Lower lobe of right lung (tissue), 2 donors: Measurements from ENCODE around the gene HHIP. TPM values are rescaled to one million over a fixed set of nuclear protein-coding genes. Genes with fewer than 3 reads are reported as not detected.

Experiments used
- ATAC-seq, 2 donors: fragments of 200-7000 bp; cut with Tn5 transposase; one replicate each; pipeline ENCODE4 v1.9.1; 2020 to 2022; ENCODE audit warnings: mild to moderate bottlenecking in 2 of 2, moderate library complexity in 2 of 2
- DNase-seq: peaks from one replicate; pipeline ENCODE4 v3.0.0-alpha.2; 2020
- H3K27ac ChIP-seq: fragments of 200-600 bp; one replicate; pipeline ENCODE4 v1.8.0; 2022
- H3K27me3 ChIP-seq: fragments of 200-600 bp; one replicate; pipeline ENCODE4 v1.8.0; 2022; ENCODE audit warnings: low read depth
- H3K36me3 ChIP-seq: fragments of 200-600 bp; one replicate; pipeline ENCODE4 v1.8.0; 2022; ENCODE audit warnings: mild to moderate bottlenecking
- H3K4me1 ChIP-seq: fragments of 200-600 bp; one replicate; pipeline ENCODE4 v1.8.0; 2022
- H3K4me3 ChIP-seq: fragments of 200-600 bp; one replicate; pipeline ENCODE4 v1.8.0; 2022; ENCODE audit warnings: mild to moderate bottlenecking
- H3K9me3 ChIP-seq: fragments of 200-600 bp; one replicate; pipeline ENCODE4 v1.8.0; 2022
- intact Hi-C: fragments of 100-400 bp; cut with DNase I; formaldehyde crosslinking; loops from one replicate; pipeline ENCODE4 v1.11.0; 2022
- total RNA-seq: library from RNA; stranded (reverse); fragmentation: NEBNext Ultra II Directional; extraction: Animal tissue kit (Norgen Biotek cat#: 25700); gene quantifications from one replicate; pipeline ENCODE4 v1.2.1, GENCODE V29; 2021
- TF ChIP-seq, protein P1 (sequence below): fragments of 200-600 bp; IDR thresholded peaks from one replicate; pipeline ENCODE4 v1.8.0; 2022; ENCODE audit warnings: antibody characterized with exemption, mild to moderate bottlenecking
- donor health status: DM: no; HTN: yes; CAD: no; lungs with severe emphysema.

The HHIP gene
- total RNA-seq, 1 donor from 2014 or later: 172 TPM

DNA sequence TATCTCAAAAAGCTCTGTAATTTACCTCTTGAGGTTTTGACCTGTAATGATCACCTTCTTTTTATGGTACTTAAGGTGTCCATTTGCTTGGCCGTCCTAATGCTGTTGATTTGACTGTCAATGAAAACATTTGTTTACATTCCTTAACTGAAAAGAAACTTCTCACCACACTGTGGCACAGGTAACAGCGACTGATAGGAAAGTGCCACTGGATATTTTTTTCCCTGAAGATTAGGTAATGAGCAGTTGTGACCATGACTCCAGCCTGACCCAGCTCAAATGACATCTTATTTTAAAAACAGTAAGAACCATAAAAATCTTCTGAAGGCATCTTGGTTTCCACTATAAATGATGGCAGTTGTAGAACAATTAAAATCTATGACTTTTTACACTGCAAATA lies 87.6 kb downstream of the HHIP start:
- H3K27me3 ChIP-seq: no peaks in the 10 kb centered on the region
- H3K4me1 ChIP-seq: no peaks in the 10 kb centered on the region
- H3K27ac ChIP-seq: no peak overlapping the region
- no peak for ATAC-seq
- DNase-seq: no peak
- TF ChIP-seq, protein P1, sequence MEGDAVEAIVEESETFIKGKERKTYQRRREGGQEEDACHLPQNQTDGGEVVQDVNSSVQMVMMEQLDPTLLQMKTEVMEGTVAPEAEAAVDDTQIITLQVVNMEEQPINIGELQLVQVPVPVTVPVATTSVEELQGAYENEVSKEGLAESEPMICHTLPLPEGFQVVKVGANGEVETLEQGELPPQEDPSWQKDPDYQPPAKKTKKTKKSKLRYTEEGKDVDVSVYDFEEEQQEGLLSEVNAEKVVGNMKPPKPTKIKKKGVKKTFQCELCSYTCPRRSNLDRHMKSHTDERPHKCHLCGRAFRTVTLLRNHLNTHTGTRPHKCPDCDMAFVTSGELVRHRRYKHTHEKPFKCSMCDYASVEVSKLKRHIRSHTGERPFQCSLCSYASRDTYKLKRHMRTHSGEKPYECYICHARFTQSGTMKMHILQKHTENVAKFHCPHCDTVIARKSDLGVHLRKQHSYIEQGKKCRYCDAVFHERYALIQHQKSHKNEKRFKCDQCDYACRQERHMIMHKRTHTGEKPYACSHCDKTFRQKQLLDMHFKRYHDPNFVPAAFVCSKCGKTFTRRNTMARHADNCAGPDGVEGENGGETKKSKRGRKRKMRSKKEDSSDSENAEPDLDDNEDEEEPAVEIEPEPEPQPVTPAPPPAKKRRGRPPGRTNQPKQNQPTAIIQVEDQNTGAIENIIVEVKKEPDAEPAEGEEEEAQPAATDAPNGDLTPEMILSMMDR: no peak
- no peaks in the 10 kb centered on the region for H3K9me3 ChIP-seq
- intact Hi-C loops: no loop called here
- no peaks in the 10 kb centered on the region for H3K36me3 ChIP-seq
- no peak overlapping the region for H3K4me3 ChIP-seq

DNA sequence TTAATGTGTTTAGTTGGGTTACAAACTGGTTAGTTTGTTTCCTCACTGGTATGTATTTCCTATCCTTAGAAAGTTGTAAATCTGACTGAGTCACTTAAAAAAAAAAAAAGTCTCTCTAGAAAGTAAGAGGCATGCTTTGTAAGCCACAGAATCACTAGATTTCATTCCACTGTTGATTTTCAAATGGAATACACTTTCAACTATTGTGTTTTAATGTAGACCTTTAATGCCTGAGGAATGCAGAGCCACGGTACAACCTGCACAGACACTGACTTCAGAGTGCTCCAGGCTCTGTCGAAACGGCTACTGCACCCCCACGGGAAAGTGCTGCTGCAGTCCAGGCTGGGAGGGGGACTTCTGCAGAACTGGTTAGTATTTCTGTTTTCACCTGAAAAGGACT lies 88.6 kb downstream of the HHIP start:
- no peak for DNase-seq
- H3K9me3 ChIP-seq: no peaks in the 10 kb centered on the region
- no peak overlapping the region for H3K4me3 ChIP-seq
- intact Hi-C loops: no loop called here
- no peaks in the 10 kb centered on the region for H3K4me1 ChIP-seq
- TF ChIP-seq, protein P1: no peak
- H3K27ac ChIP-seq: no peak overlapping the region
- H3K27me3 ChIP-seq: no peaks in the 10 kb centered on the region
- ATAC-seq: no peak
- H3K36me3 ChIP-seq: no peaks in the 10 kb centered on the region

DNA sequence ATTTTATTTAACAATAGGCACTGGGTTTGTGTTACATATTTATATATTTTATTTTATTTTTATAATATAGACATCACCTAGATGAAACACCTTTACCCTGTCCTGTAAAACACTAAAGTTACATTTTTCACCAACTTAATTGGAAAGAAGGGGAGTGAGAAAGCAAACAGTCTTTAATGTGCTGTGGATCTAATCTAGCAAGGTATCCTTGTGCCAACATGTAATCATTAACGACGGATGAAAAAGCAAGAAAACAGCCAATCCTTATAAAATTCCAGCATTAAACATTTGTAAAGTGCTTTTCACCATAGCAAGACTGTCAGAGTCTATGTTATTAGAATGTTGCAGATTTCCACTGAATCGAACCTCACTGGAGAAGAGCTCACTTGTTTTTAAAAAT lies 92.7 kb downstream of the HHIP start:
- no peaks in the 10 kb centered on the region for H3K4me1 ChIP-seq
- H3K27me3 ChIP-seq: no peaks in the 10 kb centered on the region
- no peak for DNase-seq
- ATAC-seq: no peak
- H3K27ac ChIP-seq: no peak overlapping the region
- TF ChIP-seq, protein P1: no peak
- H3K36me3 ChIP-seq: no peaks in the 10 kb centered on the region
- no peaks in the 10 kb centered on the region for H3K9me3 ChIP-seq
- no peak overlapping the region for H3K4me3 ChIP-seq
- intact Hi-C loops: no loop called here

DNA sequence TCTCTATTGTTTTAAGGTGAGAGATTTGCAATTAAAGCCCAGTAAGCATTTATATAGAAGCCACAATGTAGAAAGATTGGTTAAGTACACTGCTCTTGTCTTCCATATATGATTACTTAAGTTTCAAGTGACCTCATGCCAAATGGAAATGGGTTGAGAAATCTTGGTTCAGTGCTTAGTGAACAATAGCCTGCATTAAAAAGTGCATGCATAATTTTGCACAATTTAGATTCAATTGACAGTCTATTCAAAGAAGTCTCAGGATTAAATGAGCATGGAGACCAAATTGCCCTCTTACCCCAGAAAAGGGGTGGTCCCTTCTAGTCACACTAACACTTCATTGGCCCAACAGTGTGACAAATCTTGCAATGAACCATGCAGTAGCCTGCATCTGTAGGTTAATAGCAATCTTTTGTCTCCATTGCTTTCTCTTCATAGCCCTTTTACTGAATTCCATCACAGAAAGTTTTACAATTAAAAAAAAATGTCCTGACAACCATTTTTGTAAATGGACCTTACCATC lies 93.6 kb downstream of the HHIP start:
- Histone ChIP-seq H3K4me1 (no peaks in the 10 kb centered on the region), H3K27me3 (no peaks in the 10 kb centered on the region), H3K27ac (no peak overlapping the region), H3K36me3 (no peaks in the 10 kb centered on the region), H3K9me3 (no peaks in the 10 kb centered on the region), H3K4me3 (no peak overlapping the region)
- DNase-seq: no peak
- TF ChIP-seq, protein P1: no peak
- intact Hi-C loops: no loop called here
- ATAC-seq: no peak

DNA sequence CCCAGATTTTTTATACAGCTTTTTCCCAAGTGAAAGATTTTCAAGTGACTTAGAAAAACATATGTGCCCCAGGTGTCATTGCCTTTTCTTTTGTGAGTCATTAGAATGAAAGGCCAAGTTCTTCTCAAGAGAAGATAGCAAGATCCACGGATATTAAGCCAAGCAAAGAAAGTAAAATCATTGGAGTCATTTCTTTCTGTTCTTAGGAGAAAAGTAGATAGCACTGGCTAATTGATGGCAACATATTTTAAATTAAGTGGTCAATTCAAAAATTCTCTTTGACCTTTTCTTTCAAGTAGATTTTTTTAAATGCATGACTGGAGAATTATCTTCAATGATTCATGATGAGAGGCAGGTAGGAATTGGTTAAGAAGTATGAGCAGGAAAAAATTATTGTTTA lies 94.4 kb downstream of the HHIP start:
- no peak overlapping the region for H3K27ac ChIP-seq
- TF ChIP-seq, protein P1: no peak
- intact Hi-C loops: no loop called here
- H3K4me3 ChIP-seq: no peak overlapping the region
- H3K4me1 ChIP-seq: no peaks in the 10 kb centered on the region
- H3K36me3 ChIP-seq: no peaks in the 10 kb centered on the region
- H3K9me3 ChIP-seq: no peaks in the 10 kb centered on the region
- DNase-seq (no peak), ATAC-seq (no peak)
- no peaks in the 10 kb centered on the region for H3K27me3 ChIP-seq
